GM03348 (cell line): Measurements from ENCODE around the gene GLA.

Experiments
- DNase-seq: peaks from one replicate; pipeline ENCODE4 v3.0.0; 2012; ENCODE audit warnings: low spot score

The GLA gene

GRCh38 chrX:101395789-101396188 is 11.9 kb downstream of the GLA start:
- peak; percentile 3 for DNase-seq

GRCh38 chrX:101394372-101394771 is 13.4 kb downstream of the GLA start:
- no peak for DNase-seq

- DNase-seq, result no peak
Measured at GRCh38 chrX:101393530-101394305, 14.0 kb downstream of the GLA start.

- no peak for DNase-seq
Measured at GRCh38 chrX:101391831-101392230, 15.9 kb downstream of the GLA start.

GRCh38 chrX:101390664-101391525 is 16.8 kb downstream of the GLA start, which contains the start of gene RPL36A:
TSS of gene RPL36A (plus strand) at chrX:101391011. CDS start at chrX:101391044, 33 bp downstream.
- peak; percentile 89 for DNase-seq

- DNase-seq, result no peak
Measured at GRCh38 chrX:101388604-101389003, 19.1 kb downstream of the GLA start.

- no peak for DNase-seq
Measured at GRCh38 chrX:101386542-101386885, 21.2 kb downstream of the GLA start.

- no peak for DNase-seq
Measured at GRCh38 chrX:101385795-101386541, 21.8 kb downstream of the GLA start, which contains the start of gene BTK. TSS of gene BTK (minus strand) at chrX:101386191. CDS start at chrX:101375284, 10,907 bp downstream.

- DNase-seq, result no peak
Measured at GRCh38 chrX:101385026-101385684, 22.6 kb downstream of the GLA start.

- DNase-seq, result no peak
Measured at GRCh38 chrX:101383679-101384205, 24.0 kb downstream of the GLA start.

GRCh38 chrX:101377547-101377946 is 30.2 kb downstream of the GLA start:
- no peak for DNase-seq

- DNase-seq, result no peak
Measured at GRCh38 chrX:101370888-101371504, 36.7 kb downstream of the GLA start.

- no peak for DNase-seq
Measured at GRCh38 chrX:101369687-101370086, 38.0 kb downstream of the GLA start.

- DNase-seq, result no peak
Measured at GRCh38 chrX:101368800-101369199, 38.9 kb downstream of the GLA start.

GRCh38 chrX:101365301-101365795 is 42.4 kb downstream of the GLA start:
- DNase-seq, result no peak

GRCh38 chrX:101362757-101363156 is 45.0 kb downstream of the GLA start:
- no peak for DNase-seq

GRCh38 chrX:101362116-101362515 is 45.6 kb downstream of the GLA start:
- no peak for DNase-seq

- no peak for DNase-seq
Measured at GRCh38 chrX:101360390-101360789, 47.3 kb downstream of the GLA start.

GRCh38 chrX:101359966-101360365 is 47.8 kb downstream of the GLA start:
- DNase-seq, result peak; percentile 3

- peak; percentile 4 for DNase-seq
Measured at GRCh38 chrX:101357166-101357795, 50.4 kb downstream of the GLA start.
